GM12878 (cell line): ENCODE results near the gene RNF152. TPM values are rescaled to one million over a fixed set of nuclear protein-coding genes. Genes with fewer than 3 reads are reported as not detected.
A peak's percentile ranks its signal among the peaks of the same experiment; 100 is the strongest.

Source experiments
- ATAC-seq: fragments of 200-7000 bp; cut with Tn5 transposase; 3 replicates; pipeline ENCODE4 v1.9.1; 2020; ENCODE audit warnings: mild to moderate bottlenecking, moderate library complexity
- BruUV-seq: library from RNA; stranded (reverse); fragments of 400-500 nt; replicated peaks from 2 replicates; lab custom pipeline; 2021; lab: Mats Ljungman, UMichigan
- CTCF ChIA-PET: fragments of 300-600 bp; sonication (Branson Sonifier 250); formaldehyde crosslinking; extraction: SDS; loops from one replicate; lab custom pipeline; 2021; ENCODE audit warnings: inconsistent platforms; lab: Yijun Ruan, JAX
- POLR2A ChIA-PET: fragments of 350-600 bp; formaldehyde crosslinking; extraction: SDS; loops from one replicate; lab custom pipeline; 2021; ENCODE audit warnings: inconsistent platforms; lab: Charles Lee
- RAD21 ChIA-PET: fragments of 300-600 bp; sonication (Branson Sonifier 250); formaldehyde crosslinking; loops from one replicate; lab custom pipeline; 2023; ENCODE audit warnings: antibody characterized with exemption; ENCODE audit not compliant: unreplicated experiment; lab: Charles Lee
- SMC1A ChIA-PET: fragments of 300-600 bp; sonication (Branson Sonifier 250); formaldehyde crosslinking; loops from one replicate; lab custom pipeline; 2023; ENCODE audit not compliant: unreplicated experiment, uncharacterized antibody; lab: Charles Lee
- DNase-seq: peaks from one replicate; pipeline ENCODE4 v3.0.0-alpha.2; 2011; ENCODE audit warnings: low read depth, low spot score
- FAIRE-seq: peaks from 3 replicates; lab custom pipeline; 2011; peaks lifted over from hg19 to GRCh38; lab: Jason Lieb, UNC
- H2AFZ ChIP-seq: 2 replicates; pipeline ENCODE4 v1.6.0; 2011; ENCODE audit warnings: low read depth, low read length, control low read depth; ENCODE audit not compliant: control insufficient read depth
- H3K27ac ChIP-seq: 2 replicates; pipeline ENCODE4 v1.5.1; 2011; ENCODE audit warnings: control low read depth; ENCODE audit not compliant: control insufficient read depth, insufficient read depth
- H3K27me3 ChIP-seq, 2 experiments: replicated peaks in 1 of 2; 2 replicates each; pipeline versions ENCODE4 v1.6.0 to v1.6.1; 2011; ENCODE audit warnings: low read length in 1 of 2; ENCODE audit not compliant: control insufficient read depth in 2 of 2, insufficient read depth in 2 of 2
- H3K36me3 ChIP-seq, 2 experiments: 2 replicates each; pipeline ENCODE4 v1.5.1; 2011; ENCODE audit warnings: low read length in 1 of 2; ENCODE audit not compliant: control insufficient read depth in 2 of 2, insufficient read depth in 2 of 2
- H3K4me1 ChIP-seq: 2 replicates; pipeline ENCODE4 v1.6.1; 2011; ENCODE audit warnings: mild to moderate bottlenecking, low read length, moderate library complexity, mixed read lengths; ENCODE audit not compliant: control insufficient read depth, insufficient read depth
- H3K4me2 ChIP-seq: 2 replicates; pipeline ENCODE4 v1.6.0; 2011; ENCODE audit warnings: control low read depth; ENCODE audit not compliant: control insufficient read depth, insufficient read depth
- H3K4me3 ChIP-seq: fragments of 200-600 bp; sonication (generic); 2 replicates; pipeline ENCODE4 v1.5.1; 2016
- H3K79me2 ChIP-seq: 2 replicates; pipeline ENCODE4 v1.6.0; 2011; ENCODE audit warnings: low read length; ENCODE audit not compliant: control insufficient read depth, insufficient read depth
- H3K9ac ChIP-seq: 2 replicates; pipeline ENCODE4 v1.8.0; 2011; ENCODE audit warnings: low read length, control low read depth, mixed read lengths; ENCODE audit not compliant: control insufficient read depth, insufficient read depth
- H3K9me3 ChIP-seq: replicated peaks from 3 replicates; pipeline ENCODE4 v1.5.1; 2011; ENCODE audit warnings: mild to moderate bottlenecking, low read length; ENCODE audit not compliant: control insufficient read depth, insufficient read depth
- H4K20me1 ChIP-seq: 2 replicates; pipeline ENCODE4 v1.6.0; 2011; ENCODE audit not compliant: control insufficient read depth, insufficient read depth
- ETV6 ChIP-seq, 2 experiments: fragments of 450-650 bp in 1 of 2; IDR thresholded peaks in 1 of 2; conservative IDR thresholded peaks in 1 of 2; 2 replicates each; pipeline ENCODE4 v1.6.1; 2014; ENCODE audit warnings: antibody characterized with exemption in 1 of 2, borderline replicate concordance in 1 of 2, low read depth in 1 of 2, mild to moderate bottlenecking in 1 of 2, moderate library complexity in 1 of 2
- HCFC1 ChIP-seq: fragments of 150-350 bp; IDR thresholded peaks from 2 replicates; pipeline ENCODE4 v1.6.1; 2014; ENCODE audit warnings: low read length
- RAD21 ChIP-seq: IDR thresholded peaks from 2 replicates; pipeline ENCODE4 v1.6.1; 2011; ENCODE audit warnings: mild to moderate bottlenecking, low read depth, low read length, moderate library complexity; ENCODE audit not compliant: insufficient read depth
- SUZ12 ChIP-seq: fragments of 200-600 bp; sonication (generic); IDR thresholded peaks from one replicate; pipeline ENCODE4 v1.6.1; 2018; ENCODE audit warnings: antibody characterized with exemption, mild to moderate bottlenecking; ENCODE audit not compliant: unreplicated experiment
- WGBS: methylation state at CpG from one replicate; pipeline ENCODE4 v1.1.6; 2016; ENCODE audit warnings: low lambda C conversion rate; ENCODE audit not compliant: insufficient replicate concordance, insufficient coverage; ENCODE audit errors: missing lambda C conversion rate; 5-methylcytosine and 5-hydroxymethylcytosine counted together
- in situ Hi-C: fragments of 300-500 bp; cut with MboI; formaldehyde crosslinking; loops from 9 replicates; pipeline ENCODE4 v1.14.3; 2018; ENCODE audit warnings: mixed read lengths
- intact Hi-C: fragments of 100-400 bp; cut with micrococcal nuclease; formaldehyde crosslinking; loops from one replicate; pipeline ENCODE4 v1.14.2; 2022; ENCODE audit not compliant: unreplicated experiment
- polyA plus RNA-seq, 11 experiments: library from polyadenylated mRNA; depleted of rRNA in 4 of 11; unstranded in 6 of 11; stranded (reverse) in 5 of 11; fragments of >200 nt; fragmentation: Nextera tagmentation in 4 of 11; fragmentation: Illumina TruSeq in 1 of 11; extraction: Ambion mirVana in 4 of 11; extraction: Trizol in 1 of 11; gene quantifications; 1 replicate in 1 of 11; 2 replicates in 10 of 11; pipeline versions ENCODE4 v1.2.1 to v1.2.3, GENCODE V29; 2011 to 2016; ENCODE audit warnings: inconsistent platforms in 2 of 11, missing spikeins in 2 of 11, low read depth in 1 of 11
- total RNA-seq, 4 experiments: library from RNA; depleted of rRNA in 3 of 4; stranded (reverse); fragments of >200 nt in 3 of 4; fragmentation: Illumina TruSeq in 1 of 4; extraction: Trizol in 1 of 4; gene quantifications; 2 replicates each; pipeline versions ENCODE4 v1.2.1 to v1.2.3, GENCODE V29; 2013 to 2021
- TF ChIP-seq, protein P1 (sequence below): fragments of 450-650 bp; IDR thresholded peaks from 2 replicates; pipeline ENCODE4 v1.6.1; 2017; ENCODE audit warnings: mild to moderate bottlenecking, low read depth, inconsistent platforms; ENCODE audit not compliant: poor library complexity, severe bottlenecking
- TF ChIP-seq, protein P2 (sequence below), 3 experiments: IDR thresholded peaks in 2 of 3; conservative IDR thresholded peaks in 1 of 3; 2 replicates each; pipeline ENCODE4 v1.5.1; 2011; ENCODE audit warnings: low read depth in 3 of 3, low read length in 3 of 3, mild to moderate bottlenecking in 3 of 3, control low read depth in 2 of 3, moderate library complexity in 2 of 3, inconsistent platforms in 1 of 3, mixed read lengths in 1 of 3; ENCODE audit not compliant: control insufficient read depth in 2 of 3, insufficient read depth in 1 of 3; ENCODE audit errors: extremely low read depth in 1 of 3

RNF152 gene
- total and polyA plus RNA-seq, 10 of the 15 experiments (the other 5 are each of a cell fraction or from before 2014, with no cell fraction given), result under 0.01 to 0.07 (median 0.03) TPM; not detected in 7

DNA sequence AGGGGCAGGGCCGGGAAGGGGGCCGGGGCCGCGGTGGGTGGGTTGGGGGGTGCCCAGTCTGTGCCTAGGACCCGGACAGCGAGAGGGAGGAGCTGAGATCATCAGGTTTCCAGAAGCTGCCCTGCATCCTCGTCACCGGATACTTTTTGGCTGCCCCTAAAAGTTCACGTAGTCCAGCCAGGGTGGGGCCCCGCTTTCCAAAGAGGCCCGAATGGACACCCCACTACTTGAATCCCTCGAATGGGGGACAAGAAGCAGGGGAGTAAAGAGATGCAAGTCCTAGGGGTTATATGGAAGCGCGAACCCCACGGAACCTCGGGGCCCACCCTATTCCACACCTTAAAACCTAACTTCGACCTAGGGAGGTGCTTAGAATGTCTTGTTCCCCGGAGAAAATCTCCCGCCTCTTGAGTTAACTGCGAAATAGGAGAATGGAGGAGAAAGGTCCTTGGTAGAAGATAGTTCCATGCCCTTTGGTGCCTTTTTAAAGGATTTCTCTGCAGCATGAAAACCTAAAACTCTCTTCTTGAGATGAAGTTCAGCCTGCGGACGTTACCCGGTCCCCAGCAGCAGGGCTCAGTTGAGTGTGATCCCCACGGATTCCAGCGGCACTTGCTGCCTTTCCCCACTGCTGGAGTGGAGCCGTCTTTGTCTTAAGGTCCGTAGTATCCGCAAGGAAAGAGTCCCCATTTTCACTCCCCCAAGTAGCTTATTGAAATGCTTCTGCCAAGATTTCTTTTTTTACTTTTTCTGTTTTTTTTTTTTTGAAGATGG, 2.1 kb upstream of the RNF152 start (continued):
- no peak for TF ChIP-seq ETV6 (conservative IDR thresholded peaks at IDR 0.05 in 1 of 2, IDR thresholded peaks at IDR 0.05 in 1 of 2; ENCODE audit: borderline replicate concordance in 1 of 2, low read depth in 1 of 2)

DNA sequence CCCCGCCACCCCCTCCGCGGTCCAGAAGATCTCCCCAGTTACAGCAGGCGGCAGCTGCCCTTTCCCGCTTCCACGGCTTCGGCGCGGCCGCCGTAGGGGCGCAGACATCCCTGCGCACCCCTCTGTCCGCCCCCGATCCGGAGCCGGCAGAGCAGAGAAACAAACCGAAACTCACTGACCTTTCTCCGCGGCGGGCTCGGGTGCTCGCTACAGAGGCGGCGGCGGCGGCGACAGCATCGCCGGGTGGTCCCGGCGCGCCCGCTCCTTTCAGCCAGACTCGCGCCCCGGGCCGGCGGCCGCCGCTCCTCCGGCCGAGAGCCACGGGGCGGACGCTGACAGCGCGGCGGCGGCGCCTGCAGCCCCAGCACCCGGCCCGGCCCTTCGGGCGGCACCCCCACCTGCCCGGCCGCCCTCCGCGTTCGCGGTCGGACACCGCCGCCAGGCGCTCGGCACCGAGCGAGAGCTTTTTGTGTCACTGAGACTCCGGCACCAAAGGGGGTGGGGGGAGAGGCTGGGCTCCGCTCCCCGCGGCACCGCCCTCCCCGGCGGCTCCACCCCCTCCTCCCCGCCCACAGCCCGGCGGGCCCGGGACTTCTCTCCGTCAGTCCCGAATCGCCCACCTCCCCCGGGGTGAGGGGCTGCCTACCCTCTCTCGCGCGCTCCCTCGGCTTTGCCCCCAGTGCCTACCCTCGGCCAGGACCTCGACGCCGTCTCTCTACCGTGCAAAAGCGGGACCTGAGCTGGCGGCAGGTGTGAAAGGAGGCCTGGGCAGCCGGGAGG, 1.4 kb upstream of the RNF152 start:
- in situ Hi-C loops (no loop called here), intact Hi-C loops (no loop called here)
- ATAC-seq (peak; percentile 83), DNase-seq (no peak), FAIRE-seq (no peak)
- Histone ChIP-seq H3K4me1 (no peaks in the 10 kb centered on the region; the same call in 1 of the 2 replicates), H3K79me2 (no peaks in the 10 kb centered on the region), H3K4me2 (peak overlapping the region; percentile 84), H3K27me3 (peaks cover 7 to 22% of the 10 kb centered on the region in 2 experiments), H4K20me1 (no peaks in the 10 kb centered on the region), H3K27ac (no peak overlapping the region), H3K9ac (no peak overlapping the region), H3K9me3 (no peaks in the 10 kb centered on the region; the same call in 2 of the 3 replicates), H3K4me3 (peak overlapping the region; percentile 64; the same call in 1 of the 2 replicates), H2AFZ (no peak overlapping the region; the same call in 1 of the 2 replicates), H3K36me3 (no peaks in the 10 kb centered on the region)
- CTCF ChIA-PET, result interaction anchor here (0.7 kb wide), 1 partner anchor 108 kb away, joined by 3 read pairs; no protein-coding TSS in a partner anchor
- RAD21 ChIA-PET, result no interaction called here
- POLR2A ChIA-PET, result no interaction called here
- SMC1A ChIA-PET, result no interaction called here
- WGBS, result 3% methylated on average over 49 of the region's 95 CpGs
- TF ChIP-seq RAD21 (peak; percentile 48), HCFC1 (no peak), SUZ12 (peak; percentile 59)
- TF ChIP-seq, protein P1, sequence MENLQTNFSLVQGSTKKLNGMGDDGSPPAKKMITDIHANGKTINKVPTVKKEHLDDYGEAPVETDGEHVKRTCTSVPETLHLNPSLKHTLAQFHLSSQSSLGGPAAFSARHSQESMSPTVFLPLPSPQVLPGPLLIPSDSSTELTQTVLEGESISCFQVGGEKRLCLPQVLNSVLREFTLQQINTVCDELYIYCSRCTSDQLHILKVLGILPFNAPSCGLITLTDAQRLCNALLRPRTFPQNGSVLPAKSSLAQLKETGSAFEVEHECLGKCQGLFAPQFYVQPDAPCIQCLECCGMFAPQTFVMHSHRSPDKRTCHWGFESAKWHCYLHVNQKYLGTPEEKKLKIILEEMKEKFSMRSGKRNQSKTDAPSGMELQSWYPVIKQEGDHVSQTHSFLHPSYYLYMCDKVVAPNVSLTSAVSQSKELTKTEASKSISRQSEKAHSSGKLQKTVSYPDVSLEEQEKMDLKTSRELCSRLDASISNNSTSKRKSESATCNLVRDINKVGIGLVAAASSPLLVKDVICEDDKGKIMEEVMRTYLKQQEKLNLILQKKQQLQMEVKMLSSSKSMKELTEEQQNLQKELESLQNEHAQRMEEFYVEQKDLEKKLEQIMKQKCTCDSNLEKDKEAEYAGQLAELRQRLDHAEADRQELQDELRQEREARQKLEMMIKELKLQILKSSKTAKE, result no peak
- TF ChIP-seq, protein P2, sequence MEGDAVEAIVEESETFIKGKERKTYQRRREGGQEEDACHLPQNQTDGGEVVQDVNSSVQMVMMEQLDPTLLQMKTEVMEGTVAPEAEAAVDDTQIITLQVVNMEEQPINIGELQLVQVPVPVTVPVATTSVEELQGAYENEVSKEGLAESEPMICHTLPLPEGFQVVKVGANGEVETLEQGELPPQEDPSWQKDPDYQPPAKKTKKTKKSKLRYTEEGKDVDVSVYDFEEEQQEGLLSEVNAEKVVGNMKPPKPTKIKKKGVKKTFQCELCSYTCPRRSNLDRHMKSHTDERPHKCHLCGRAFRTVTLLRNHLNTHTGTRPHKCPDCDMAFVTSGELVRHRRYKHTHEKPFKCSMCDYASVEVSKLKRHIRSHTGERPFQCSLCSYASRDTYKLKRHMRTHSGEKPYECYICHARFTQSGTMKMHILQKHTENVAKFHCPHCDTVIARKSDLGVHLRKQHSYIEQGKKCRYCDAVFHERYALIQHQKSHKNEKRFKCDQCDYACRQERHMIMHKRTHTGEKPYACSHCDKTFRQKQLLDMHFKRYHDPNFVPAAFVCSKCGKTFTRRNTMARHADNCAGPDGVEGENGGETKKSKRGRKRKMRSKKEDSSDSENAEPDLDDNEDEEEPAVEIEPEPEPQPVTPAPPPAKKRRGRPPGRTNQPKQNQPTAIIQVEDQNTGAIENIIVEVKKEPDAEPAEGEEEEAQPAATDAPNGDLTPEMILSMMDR (IDR thresholded peaks at IDR 0.05 in 2 of 3, conservative IDR thresholded peaks at IDR 0.05 in 1 of 3; ENCODE audit: control insufficient read depth in 2 of 3, extremely low read depth in 1 of 3, insufficient read depth in 1 of 3, low read depth in 3 of 3, low read length in 3 of 3), result peak in 2 of 3 experiments; percentile 31 to 40; a peak in 3 of 6 replicates
- no TSS peak for BruUV-seq
